Measurements from ENCODE around the gene CEP128.
A peak's percentile ranks its signal among the peaks of the same experiment; 100 is the strongest.

Gene CEP128

DNA sequence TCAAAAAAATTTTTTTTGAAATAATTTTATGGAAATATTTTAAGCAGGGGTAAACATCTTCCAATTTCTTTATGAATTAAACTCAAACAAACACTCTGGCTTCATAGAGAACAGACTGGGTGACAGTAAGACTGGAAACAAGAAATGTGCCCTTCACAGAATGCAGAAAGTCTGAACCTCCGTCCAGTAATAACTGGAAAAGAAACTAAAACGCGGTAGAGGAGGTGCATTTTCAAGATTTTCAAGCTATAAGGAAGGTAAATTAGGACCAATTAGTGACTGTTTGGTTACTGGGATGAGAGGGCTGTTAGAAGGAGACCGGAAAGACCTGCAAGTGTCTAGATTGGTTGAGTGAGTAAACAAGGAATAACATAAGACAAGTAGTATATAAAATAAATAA lies 245.7 kb downstream of the CEP128 start:
- Histone ChIP-seq H3K9me3 (ENCODE audit: insufficient read depth, low read length) (no peaks in the 10 kb centered on the region), H3K9ac (ENCODE audit: insufficient read length, low read depth) (no peak overlapping the region), H3K36me3 (ENCODE audit: insufficient read depth, insufficient read length, low read length) (no peaks in the 10 kb centered on the region), H3K4me1 (ENCODE audit: insufficient read depth, insufficient read length) (no peaks in the 10 kb centered on the region), H3K27me3 (ENCODE audit: insufficient read depth, insufficient read length) (no peaks in the 10 kb centered on the region), H3K4me3 (ENCODE audit: insufficient read length, low read depth) (no peak overlapping the region)
- TF ChIP-seq SUZ12 (IDR thresholded peaks at IDR 0.05; ENCODE audit: extremely low read depth, insufficient read depth, insufficient read length) = no peak
- TF ChIP-seq YY1 (IDR thresholded peaks at IDR 0.05; ENCODE audit: insufficient read depth, insufficient read length) = no peak
- no peak for TF ChIP-seq ZNF274 (IDR thresholded peaks at IDR 0.05; ENCODE audit: low read depth, low read length)
- no peak for DNase-seq (ENCODE audit: low read depth, low spot score)

GRCh38 chr14:80692903-80693302 lies 248.6 kb downstream of the CEP128 start:
- Histone ChIP-seq H3K4me1 (ENCODE audit: insufficient read depth, insufficient read length) (no peaks in the 10 kb centered on the region), H3K9me3 (ENCODE audit: insufficient read depth, low read length) (no peaks in the 10 kb centered on the region), H3K9ac (ENCODE audit: insufficient read length, low read depth) (no peak overlapping the region), H3K27me3 (ENCODE audit: insufficient read depth, insufficient read length) (no peaks in the 10 kb centered on the region), H3K36me3 (ENCODE audit: insufficient read depth, insufficient read length, low read length) (no peaks in the 10 kb centered on the region), H3K4me3 (ENCODE audit: insufficient read length, low read depth) (no peak overlapping the region)
- DNase-seq (ENCODE audit: low read depth, low spot score) = no peak
- no peak for TF ChIP-seq ZNF274 (IDR thresholded peaks at IDR 0.05; ENCODE audit: low read depth, low read length)
- TF ChIP-seq YY1 (IDR thresholded peaks at IDR 0.05; ENCODE audit: insufficient read depth, insufficient read length) = no peak
- TF ChIP-seq SUZ12 (IDR thresholded peaks at IDR 0.05; ENCODE audit: extremely low read depth, insufficient read depth, insufficient read length) = no peak

DNA sequence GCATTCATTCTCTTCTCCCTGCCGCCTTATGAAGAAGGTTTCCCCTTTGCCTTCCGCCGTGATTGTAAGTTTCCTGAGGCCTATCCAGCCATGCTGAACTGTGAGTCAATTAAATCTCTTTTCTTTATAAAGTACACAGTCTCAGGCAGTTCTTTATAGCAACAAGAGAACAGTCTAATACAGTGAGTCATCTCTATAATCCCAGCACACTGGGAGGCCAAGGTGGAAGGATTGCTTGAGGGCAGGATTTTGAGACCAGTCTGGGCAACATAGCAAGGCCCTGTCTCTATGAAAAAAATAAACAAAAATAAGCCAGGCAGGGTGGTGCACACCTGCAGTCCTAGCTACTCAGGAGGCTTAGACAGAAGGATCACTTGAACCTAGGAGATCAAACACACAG lies 259.9 kb downstream of the CEP128 start:
- Histone ChIP-seq H3K9ac (ENCODE audit: insufficient read length, low read depth) (no peak overlapping the region), H3K4me3 (ENCODE audit: insufficient read length, low read depth) (no peak overlapping the region), H3K27me3 (ENCODE audit: insufficient read depth, insufficient read length) (no peaks in the 10 kb centered on the region), H3K36me3 (ENCODE audit: insufficient read depth, insufficient read length, low read length) (no peaks in the 10 kb centered on the region), H3K9me3 (ENCODE audit: insufficient read depth, low read length) (peaks cover 17% of the 10 kb centered on the region; the same call in 1 of the 2 replicates), H3K4me1 (ENCODE audit: insufficient read depth, insufficient read length) (no peaks in the 10 kb centered on the region)
- DNase-seq (ENCODE audit: low read depth, low spot score) = no peak
- no peak for TF ChIP-seq YY1 (IDR thresholded peaks at IDR 0.05; ENCODE audit: insufficient read depth, insufficient read length)
- no peak for TF ChIP-seq ZNF274 (IDR thresholded peaks at IDR 0.05; ENCODE audit: low read depth, low read length)
- no peak for TF ChIP-seq SUZ12 (IDR thresholded peaks at IDR 0.05; ENCODE audit: extremely low read depth, insufficient read depth, insufficient read length)

- TF ChIP-seq YY1 (IDR thresholded peaks at IDR 0.05; ENCODE audit: insufficient read depth, insufficient read length) (no peak), ZNF274 (IDR thresholded peaks at IDR 0.05; ENCODE audit: low read depth, low read length) (no peak), SUZ12 (IDR thresholded peaks at IDR 0.05; ENCODE audit: extremely low read depth, insufficient read depth, insufficient read length) (no peak)
- H3K4me3 ChIP-seq (ENCODE audit: insufficient read length, low read depth) = no peak overlapping the region
- H3K27me3 ChIP-seq (ENCODE audit: insufficient read depth, insufficient read length) = no peaks in the 10 kb centered on the region
- H3K4me1 ChIP-seq (ENCODE audit: insufficient read depth, insufficient read length) = no peaks in the 10 kb centered on the region
- peaks cover 17% of the 10 kb centered on the region; the same call in 1 of the 2 replicates for H3K9me3 ChIP-seq (ENCODE audit: insufficient read depth, low read length)
- H3K36me3 ChIP-seq (ENCODE audit: insufficient read depth, insufficient read length, low read length) = no peaks in the 10 kb centered on the region
- DNase-seq (ENCODE audit: low read depth, low spot score) = no peak
- no peak overlapping the region for H3K9ac ChIP-seq (ENCODE audit: insufficient read length, low read depth)
Observed at GRCh38 chr14:80679273-80679672, 262.3 kb downstream of the CEP128 start.

DNA sequence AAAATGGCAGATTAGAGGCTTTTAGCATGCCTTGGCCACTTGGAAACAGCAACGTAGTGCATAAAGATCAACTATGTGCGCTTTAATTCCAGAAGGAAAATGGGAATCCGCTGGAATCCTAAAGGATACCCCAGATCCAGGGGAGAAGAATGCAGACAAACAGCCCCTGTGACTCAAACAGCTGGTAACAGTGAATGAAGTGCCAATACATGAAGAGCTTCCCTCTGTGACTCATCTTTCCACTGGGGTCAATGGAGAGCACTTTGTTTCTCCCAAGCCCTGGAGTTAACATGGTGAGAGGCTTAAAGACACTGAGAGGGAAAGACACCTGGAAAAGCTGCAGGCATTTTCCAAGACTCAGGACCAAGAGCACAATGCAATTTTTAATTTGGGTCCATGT lies 263.1 kb downstream of the CEP128 start:
- TF ChIP-seq SUZ12 (IDR thresholded peaks at IDR 0.05; ENCODE audit: extremely low read depth, insufficient read depth, insufficient read length) (no peak), YY1 (IDR thresholded peaks at IDR 0.05; ENCODE audit: insufficient read depth, insufficient read length) (no peak), ZNF274 (IDR thresholded peaks at IDR 0.05; ENCODE audit: low read depth, low read length) (no peak)
- peak; percentile 8 for DNase-seq (ENCODE audit: low read depth, low spot score)
- peaks cover 17% of the 10 kb centered on the region; the same call in 1 of the 2 replicates for H3K9me3 ChIP-seq (ENCODE audit: insufficient read depth, low read length)
- H3K9ac ChIP-seq (ENCODE audit: insufficient read length, low read depth) = no peak overlapping the region
- H3K4me1 ChIP-seq (ENCODE audit: insufficient read depth, insufficient read length) = no peaks in the 10 kb centered on the region
- H3K36me3 ChIP-seq (ENCODE audit: insufficient read depth, insufficient read length, low read length) = no peaks in the 10 kb centered on the region
- no peaks in the 10 kb centered on the region for H3K27me3 ChIP-seq (ENCODE audit: insufficient read depth, insufficient read length)
- no peak overlapping the region for H3K4me3 ChIP-seq (ENCODE audit: insufficient read length, low read depth)

GRCh38 chr14:80669426-80669825 lies 272.1 kb downstream of the CEP128 start:
- DNase-seq (ENCODE audit: low read depth, low spot score) = no peak
- TF ChIP-seq YY1 (IDR thresholded peaks at IDR 0.05; ENCODE audit: insufficient read depth, insufficient read length) (no peak), ZNF274 (IDR thresholded peaks at IDR 0.05; ENCODE audit: low read depth, low read length) (no peak), SUZ12 (IDR thresholded peaks at IDR 0.05; ENCODE audit: extremely low read depth, insufficient read depth, insufficient read length) (no peak)

DNA sequence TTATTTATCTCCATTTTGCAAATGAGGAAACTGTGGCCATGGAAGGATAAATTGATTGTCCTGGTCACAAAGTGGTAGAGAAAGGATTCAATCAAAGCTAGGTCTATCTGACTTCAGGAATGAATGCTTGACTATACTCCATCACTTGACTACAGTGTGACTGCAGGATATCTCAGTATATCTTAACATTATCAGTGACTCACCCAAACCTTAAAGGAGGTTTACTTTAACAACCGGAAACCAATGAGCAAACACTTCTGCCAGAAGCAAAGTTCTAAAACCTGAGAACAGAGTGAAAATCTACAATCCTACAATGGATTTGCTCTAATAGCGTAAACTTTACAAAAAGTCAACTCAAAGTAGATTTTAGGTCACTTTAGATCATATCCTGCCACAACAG lies 277.0 kb downstream of the CEP128 start:
- H3K9ac ChIP-seq (ENCODE audit: insufficient read length, low read depth) = no peak overlapping the region
- no peak for DNase-seq (ENCODE audit: low read depth, low spot score)
- no peaks in the 10 kb centered on the region for H3K27me3 ChIP-seq (ENCODE audit: insufficient read depth, insufficient read length)

More at GRCh38 chr14:80669426-80669825, 272.1 kb downstream of the CEP128 start:
- no peaks in the 10 kb centered on the region for H3K9me3 ChIP-seq (ENCODE audit: insufficient read depth, low read length)
- H3K9ac ChIP-seq (ENCODE audit: insufficient read length, low read depth) = no peak overlapping the region
- no peaks in the 10 kb centered on the region for H3K36me3 ChIP-seq (ENCODE audit: insufficient read depth, insufficient read length, low read length)
- no peak overlapping the region for H3K4me3 ChIP-seq (ENCODE audit: insufficient read length, low read depth)
- H3K4me1 ChIP-seq (ENCODE audit: insufficient read depth, insufficient read length) = no peaks in the 10 kb centered on the region
- H3K27me3 ChIP-seq (ENCODE audit: insufficient read depth, insufficient read length) = no peaks in the 10 kb centered on the region

More for the DNA sequence above, 277.0 kb downstream of the CEP128 start:
- Histone ChIP-seq H3K4me3 (ENCODE audit: insufficient read length, low read depth) (no peak overlapping the region), H3K4me1 (ENCODE audit: insufficient read depth, insufficient read length) (no peaks in the 10 kb centered on the region), H3K9me3 (ENCODE audit: insufficient read depth, low read length) (no peaks in the 10 kb centered on the region), H3K36me3 (ENCODE audit: insufficient read depth, insufficient read length, low read length) (no peaks in the 10 kb centered on the region)
- no peak for TF ChIP-seq YY1 (IDR thresholded peaks at IDR 0.05; ENCODE audit: insufficient read depth, insufficient read length)
- TF ChIP-seq ZNF274 (IDR thresholded peaks at IDR 0.05; ENCODE audit: low read depth, low read length) = no peak
- TF ChIP-seq SUZ12 (IDR thresholded peaks at IDR 0.05; ENCODE audit: extremely low read depth, insufficient read depth, insufficient read length) = no peak
